Neural cell (in vitro differentiated cells): ENCODE results near the gene GRK4. TPM values are rescaled to one million over a fixed set of nuclear protein-coding genes. Genes with fewer than 3 reads are reported as not detected.

ENCODE experiments used
- H2AFZ ChIP-seq: fragments of 200-600, 300-800 bp; sonication (generic), shearing (Covaris generic); 2 replicates; pipeline ENCODE4 v1.6.0; 2014; ENCODE audit warnings: low read depth, mild to moderate bottlenecking, antibody characterized with exemption, low read length, moderate library complexity
- H3F3A ChIP-seq: fragments of 200-600 bp; shearing (Covaris generic); 2 replicates; pipeline ENCODE4 v1.6.1; 2016; ENCODE audit warnings: mild to moderate bottlenecking, moderate library complexity, mixed read lengths, antibody characterized with exemption, low read length; ENCODE audit not compliant: insufficient read depth, poor library complexity, severe bottlenecking
- H3K27ac ChIP-seq: fragments of 200-600, 300-800 bp; sonication (generic), shearing (Covaris generic); 2 replicates; pipeline ENCODE4 v1.5.1; 2014; ENCODE audit warnings: mild to moderate bottlenecking, low read length, moderate library complexity
- H3K27me3 ChIP-seq: fragments of 300-800, 200-600 bp; sonication (generic), shearing (Covaris generic); 2 replicates; pipeline ENCODE4 v1.6.0; 2014; ENCODE audit warnings: mild to moderate bottlenecking, low read depth, low read length, moderate library complexity; ENCODE audit not compliant: insufficient read depth
- H3K36me3 ChIP-seq: fragments of 300-800, 200-600 bp; sonication (generic), shearing (Covaris generic); 2 replicates; pipeline ENCODE4 v1.5.1; 2014; ENCODE audit warnings: mild to moderate bottlenecking, antibody characterized with exemption, low read length, moderate library complexity; ENCODE audit not compliant: insufficient read depth
- H3K4me2 ChIP-seq: fragments of 300-800, 200-600 bp; sonication (generic), shearing (Covaris generic); 2 replicates; pipeline ENCODE4 v1.6.0; 2014; ENCODE audit warnings: mild to moderate bottlenecking, low read length
- H3K4me3 ChIP-seq: fragments of 300-800, 200-600 bp; sonication (generic), shearing (Covaris generic); 2 replicates; pipeline ENCODE4 v1.5.1; 2014; ENCODE audit warnings: mild to moderate bottlenecking, low read length, moderate library complexity
- H3K79me2 ChIP-seq: fragments of 200-600 bp; shearing (Covaris generic); replicated peaks from 2 replicates; pipeline ENCODE4 v1.6.0; 2014; ENCODE audit warnings: mild to moderate bottlenecking, low read length, moderate library complexity; ENCODE audit not compliant: insufficient read depth
- H3K9ac ChIP-seq: fragments of 300-800, 200-600 bp; sonication (generic), shearing (Covaris generic); 2 replicates; pipeline ENCODE4 v1.6.1; 2016; ENCODE audit warnings: mild to moderate bottlenecking, low read length, mixed read lengths
- H3K9me2 ChIP-seq: fragments of 200-600 bp; shearing (Covaris generic); 2 replicates; pipeline ENCODE4 v1.6.1; 2016; ENCODE audit warnings: mild to moderate bottlenecking, low read length, mixed read lengths; ENCODE audit not compliant: insufficient read depth
- H3K9me3 ChIP-seq: fragments of 200-600, 300-800 bp; sonication (generic), shearing (Covaris generic); 2 replicates; pipeline ENCODE4 v1.6.1; 2016; ENCODE audit warnings: mild to moderate bottlenecking, mixed run types, low read length, moderate library complexity, mixed read lengths
- H4K20me1 ChIP-seq: fragments of 200-600 bp; shearing (Covaris generic); 2 replicates; pipeline ENCODE4 v1.6.1; 2016; ENCODE audit warnings: mild to moderate bottlenecking, mixed run types; ENCODE audit not compliant: insufficient read depth
- EP300 ChIP-seq: fragments of 450-650 bp; conservative IDR thresholded peaks from 2 replicates; pipeline ENCODE4 v1.6.1; 2014; ENCODE audit warnings: antibody characterized with exemption, mild to moderate bottlenecking, moderate library complexity; ENCODE audit not compliant: poor library complexity, severe bottlenecking
- EZH2 ChIP-seq: fragments of 200-600, 300-800 bp; shearing (Covaris generic), sonication (generic); IDR thresholded peaks from 2 replicates; pipeline ENCODE4 v1.6.1; 2014; ENCODE audit warnings: antibody characterized with exemption, low read length, borderline replicate concordance, mild to moderate bottlenecking; ENCODE audit not compliant: insufficient read depth, poor library complexity, severe bottlenecking
- MXI1 ChIP-seq: fragments of 450-650 bp; conservative IDR thresholded peaks from 2 replicates; pipeline ENCODE4 v1.6.1; 2014; ENCODE audit warnings: antibody characterized with exemption, mild to moderate bottlenecking; ENCODE audit not compliant: poor library complexity, severe bottlenecking
- POLR2AphosphoS5 ChIP-seq: IDR thresholded peaks from 2 replicates; pipeline ENCODE4 v1.6.1; 2012
- RAD21 ChIP-seq: fragments of 450-650 bp; conservative IDR thresholded peaks from 2 replicates; pipeline ENCODE4 v1.6.1; 2014; ENCODE audit warnings: antibody characterized with exemption, mild to moderate bottlenecking, moderate library complexity
- REST ChIP-seq: IDR thresholded peaks from 2 replicates; pipeline ENCODE4 v1.6.1; 2012; ENCODE audit warnings: borderline replicate concordance
- SMC3 ChIP-seq: fragments of 450-650 bp; conservative IDR thresholded peaks from 2 replicates; pipeline ENCODE4 v1.6.1; 2014; ENCODE audit warnings: antibody characterized with exemption, mild to moderate bottlenecking, moderate library complexity; ENCODE audit not compliant: poor library complexity
- TAF1 ChIP-seq: IDR thresholded peaks from 2 replicates; pipeline ENCODE4 v1.6.1; 2012; ENCODE audit warnings: low read depth
- polyA plus RNA-seq: library from polyadenylated mRNA; depleted of rRNA; stranded (reverse); fragments of >200 nt; gene quantifications from 2 replicates; pipeline ENCODE4 v1.2.3, GENCODE V29; 2014
- TF ChIP-seq, protein P1 (sequence below): fragments of 450-650 bp; IDR thresholded peaks from 2 replicates; pipeline ENCODE4 v1.5.1; 2014; ENCODE audit warnings: antibody characterized with exemption, mild to moderate bottlenecking, moderate library complexity; ENCODE audit not compliant: poor library complexity, severe bottlenecking

GRK4 gene
- polyA plus RNA-seq, 1 donor from 2014 or later, result 17.4 TPM

GRCh38 chr4:2930135-2930757 lies 33.1 kb upstream of the GRK4 start:
- Histone ChIP-seq H3K9ac (no peak overlapping the region), H3K4me2 (no peak overlapping the region), H3K27ac (no peak overlapping the region), H2AFZ (no peak overlapping the region), H3K9me2 (no peaks in the 10 kb centered on the region), H4K20me1 (no peaks in the 10 kb centered on the region), H3K4me3 (no peak overlapping the region), H3F3A (no peaks in the 10 kb centered on the region), H3K79me2 (peaks cover 2% of the 10 kb centered on the region), H3K27me3 (no peaks in the 10 kb centered on the region), H3K9me3 (no peaks in the 10 kb centered on the region), H3K36me3 (no peaks in the 10 kb centered on the region)
- no peak for TF ChIP-seq REST
- TF ChIP-seq POLR2AphosphoS5, result no peak
- TF ChIP-seq, protein P1, sequence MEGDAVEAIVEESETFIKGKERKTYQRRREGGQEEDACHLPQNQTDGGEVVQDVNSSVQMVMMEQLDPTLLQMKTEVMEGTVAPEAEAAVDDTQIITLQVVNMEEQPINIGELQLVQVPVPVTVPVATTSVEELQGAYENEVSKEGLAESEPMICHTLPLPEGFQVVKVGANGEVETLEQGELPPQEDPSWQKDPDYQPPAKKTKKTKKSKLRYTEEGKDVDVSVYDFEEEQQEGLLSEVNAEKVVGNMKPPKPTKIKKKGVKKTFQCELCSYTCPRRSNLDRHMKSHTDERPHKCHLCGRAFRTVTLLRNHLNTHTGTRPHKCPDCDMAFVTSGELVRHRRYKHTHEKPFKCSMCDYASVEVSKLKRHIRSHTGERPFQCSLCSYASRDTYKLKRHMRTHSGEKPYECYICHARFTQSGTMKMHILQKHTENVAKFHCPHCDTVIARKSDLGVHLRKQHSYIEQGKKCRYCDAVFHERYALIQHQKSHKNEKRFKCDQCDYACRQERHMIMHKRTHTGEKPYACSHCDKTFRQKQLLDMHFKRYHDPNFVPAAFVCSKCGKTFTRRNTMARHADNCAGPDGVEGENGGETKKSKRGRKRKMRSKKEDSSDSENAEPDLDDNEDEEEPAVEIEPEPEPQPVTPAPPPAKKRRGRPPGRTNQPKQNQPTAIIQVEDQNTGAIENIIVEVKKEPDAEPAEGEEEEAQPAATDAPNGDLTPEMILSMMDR, result no peak
- TF ChIP-seq EZH2, result no peak
- TF ChIP-seq RAD21, result no peak
- TF ChIP-seq EP300, result no peak
- no peak for TF ChIP-seq SMC3
- no peak for TF ChIP-seq TAF1
- no peak for TF ChIP-seq MXI1

- TF ChIP-seq SMC3 (no peak), RAD21 (no peak), TAF1 (no peak), POLR2AphosphoS5 (peak; percentile 9), MXI1 (no peak), REST (no peak), EZH2 (no peak), EP300 (no peak)
- TF ChIP-seq, protein P1, result no peak
- Histone ChIP-seq H3K9me3 (no peaks in the 10 kb centered on the region), H3K79me2 (peaks cover 9% of the 10 kb centered on the region), H3K4me3 (no peak overlapping the region), H3K27me3 (no peaks in the 10 kb centered on the region), H3F3A (no peaks in the 10 kb centered on the region), H3K27ac (no peak overlapping the region), H2AFZ (no peak overlapping the region), H3K4me2 (no peak overlapping the region), H3K9me2 (no peaks in the 10 kb centered on the region), H3K36me3 (no peaks in the 10 kb centered on the region), H4K20me1 (no peaks in the 10 kb centered on the region), H3K9ac (no peak overlapping the region)
Observed at GRCh38 chr4:2930758-2931511, 32.4 kb upstream of the GRK4 start.
